Activated CD4-positive, alpha-beta T cell treated with anti-CD3 and anti-CD28 coated beads for 36 hours (primary cell): Measurements from ENCODE around the gene GRID1. TPM values are rescaled to one million over a fixed set of nuclear protein-coding genes. Genes with fewer than 3 reads are reported as not detected.

ENCODE experiments used
- ATAC-seq: fragments of 200-7000 bp; cut with Tn5 transposase; one replicate; pipeline ENCODE4 v1.10.0; 2021; ENCODE audit warnings: mild to moderate bottlenecking, moderate library complexity
- CTCF ChIA-PET: fragments of 350-600 bp; sonication (Branson Sonifier 250); formaldehyde crosslinking; loops from one replicate; lab custom pipeline; 2021; ENCODE audit warnings: antibody characterized with exemption; lab: Charles Lee
- POLR2A ChIA-PET: fragments of 350-600 bp; sonication (Branson Sonifier 250); formaldehyde crosslinking; loops from one replicate; lab custom pipeline; 2021; ENCODE audit warnings: antibody characterized with exemption, inconsistent platforms; lab: Charles Lee
- DNase-seq: peaks from one replicate; pipeline ENCODE4 v3.0.0-alpha.2; 2020
- H3K27ac Mint-ChIP-seq: one replicate; pipeline ENCODE4 v1.8.0; 2021; ENCODE audit warnings: mixed read lengths
- H3K27me3 Mint-ChIP-seq: one replicate; pipeline ENCODE4 v1.8.0; 2021; ENCODE audit warnings: mixed read lengths
- H3K36me3 Mint-ChIP-seq: one replicate; pipeline ENCODE4 v1.8.0; 2021; ENCODE audit warnings: low read depth, mixed read lengths
- H3K4me1 Mint-ChIP-seq: one replicate; pipeline ENCODE4 v1.8.0; 2021; ENCODE audit warnings: mixed read lengths
- H3K4me3 Mint-ChIP-seq: one replicate; pipeline ENCODE4 v1.8.0; 2021; ENCODE audit warnings: mild to moderate bottlenecking, moderate library complexity, mixed read lengths
- H3K9me3 Mint-ChIP-seq: one replicate; pipeline ENCODE4 v1.8.0; 2021; ENCODE audit warnings: low read depth, mixed read lengths
- intact Hi-C, 2 experiments: fragments of 100-400 bp; cut with DNase I in 1 of 2; cut with micrococcal nuclease in 1 of 2; formaldehyde crosslinking; loops; one replicate each; pipeline versions ENCODE4 v1.14.2 to v1.15.1; 2022 to 2024; cut with DNase I, micrococcal nuclease
- total RNA-seq, 2 experiments: library from RNA; stranded (reverse); gene quantifications; one replicate each; pipeline ENCODE4 v1.2.3, GENCODE V29; 2021

The GRID1 gene
- total RNA-seq, 2 experiments from 2014 or later: not detected

DNA sequence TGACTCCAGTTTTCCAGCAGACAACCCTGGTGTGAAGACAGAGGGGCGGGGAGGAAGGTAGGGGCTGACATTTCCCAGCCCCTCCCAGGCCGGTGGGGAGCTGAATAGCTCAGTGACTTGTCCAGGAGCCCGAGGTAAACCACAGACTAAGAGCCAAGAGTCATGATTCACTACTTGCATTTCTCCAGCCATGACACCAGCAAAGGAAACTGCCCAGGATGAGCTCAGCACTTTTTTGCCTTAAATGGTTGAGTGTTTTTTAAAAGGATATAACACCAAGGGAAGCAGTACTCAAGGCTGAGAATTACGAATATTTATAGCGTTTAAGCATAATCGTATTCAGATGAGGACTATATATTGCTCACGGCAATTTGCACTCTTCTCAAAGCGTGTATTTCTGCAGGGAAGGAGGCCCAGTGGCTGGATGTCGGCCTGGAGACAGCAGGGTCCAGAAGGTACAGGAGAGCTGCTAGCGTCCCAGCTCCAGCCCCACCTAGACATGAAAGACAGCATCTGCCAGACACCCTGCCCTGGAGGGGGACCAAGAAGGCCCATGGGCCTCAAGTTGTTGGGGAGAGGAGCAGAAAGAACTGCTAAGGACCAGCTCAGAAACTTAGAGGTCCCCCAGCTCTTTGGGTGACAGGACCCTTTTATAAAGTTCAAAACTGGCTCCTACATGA lies 141.4 kb downstream of the GRID1 start:
- no peak for DNase-seq
- Mint-ChIP-seq H3K27me3 (no peaks in the 10 kb centered on the region), H3K36me3 (no peaks in the 10 kb centered on the region), H3K27ac (no peak overlapping the region), H3K4me3 (no peak overlapping the region), H3K4me1 (no peaks in the 10 kb centered on the region), H3K9me3 (no peaks in the 10 kb centered on the region)
- POLR2A ChIA-PET: no interaction called here
- no peak for ATAC-seq
- CTCF ChIA-PET: interaction anchor here (0.8 kb wide), 1 partner anchor 146 kb away, joined by 3 read pairs; no protein-coding TSS in a partner anchor
- intact Hi-C loops: no loop called here

DNA sequence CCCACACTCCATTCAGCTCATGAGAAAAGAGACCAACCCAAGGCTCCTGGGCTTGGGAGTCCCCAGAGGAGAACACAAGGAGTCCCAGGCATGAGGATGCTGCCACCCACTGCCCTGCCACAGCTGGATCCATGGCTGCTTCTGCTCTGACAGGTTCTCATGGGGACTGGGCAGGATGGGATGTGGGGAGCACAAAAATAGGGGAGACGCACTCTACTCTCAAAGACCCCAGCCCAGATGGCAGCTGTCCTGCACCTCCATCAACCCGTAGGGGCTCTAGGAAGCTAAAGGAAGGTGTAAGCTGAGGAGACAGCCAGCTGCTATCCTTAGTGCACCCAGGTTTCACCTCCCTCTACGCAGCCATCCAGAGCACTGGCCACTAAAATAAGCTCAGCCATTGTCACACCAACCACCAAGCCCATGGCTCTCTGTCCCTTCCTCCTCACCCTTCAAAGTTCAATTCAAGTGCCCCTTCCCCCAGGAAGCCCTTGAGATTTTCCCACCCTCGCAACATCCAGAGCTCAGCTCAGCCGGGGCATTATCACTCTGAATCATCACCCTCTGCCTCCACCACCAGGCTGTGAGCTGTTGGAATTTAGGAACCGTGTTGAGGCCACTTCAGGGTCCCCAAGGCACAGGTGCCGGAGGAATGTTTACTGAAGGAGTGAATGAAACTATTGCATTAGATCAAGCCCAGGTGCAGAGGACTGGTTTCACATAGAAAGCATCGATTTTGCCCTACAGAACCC lies 142.1 kb downstream of the GRID1 start:
- Mint-ChIP-seq H3K9me3 (no peaks in the 10 kb centered on the region), H3K27me3 (no peaks in the 10 kb centered on the region), H3K4me1 (no peaks in the 10 kb centered on the region), H3K36me3 (no peaks in the 10 kb centered on the region), H3K4me3 (no peak overlapping the region), H3K27ac (no peak overlapping the region)
- ATAC-seq (no peak), DNase-seq (no peak)
- intact Hi-C loops: no loop called here
- POLR2A ChIA-PET: no interaction called here
- CTCF ChIA-PET: no interaction called here

DNA sequence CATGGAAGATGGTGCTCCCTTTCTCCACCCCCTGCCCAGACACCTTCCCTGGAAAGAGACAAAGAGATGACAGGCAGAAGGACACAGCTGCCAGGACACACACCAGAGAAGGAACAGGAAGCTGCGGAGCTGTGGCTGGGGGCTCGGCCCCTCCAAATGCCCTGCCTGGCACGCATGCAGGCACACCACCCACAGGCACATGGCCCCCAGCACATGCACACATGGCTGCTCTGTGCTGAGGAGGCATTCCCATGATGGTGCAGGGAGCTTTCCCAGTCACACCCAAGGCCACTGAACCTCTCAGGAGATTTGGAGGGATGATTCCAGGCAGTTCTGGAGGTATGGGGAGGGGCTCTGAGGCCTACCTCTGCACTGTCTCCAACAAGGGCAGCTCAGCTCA lies 143.3 kb downstream of the GRID1 start:
- Mint-ChIP-seq H3K36me3 (no peaks in the 10 kb centered on the region), H3K27ac (no peak overlapping the region), H3K4me1 (no peaks in the 10 kb centered on the region), H3K4me3 (no peak overlapping the region), H3K27me3 (no peaks in the 10 kb centered on the region), H3K9me3 (no peaks in the 10 kb centered on the region)
- DNase-seq (no peak), ATAC-seq (no peak)
- ChIA-PET POLR2A (no interaction called here), CTCF (no interaction called here)
- intact Hi-C loops: no loop called here

DNA sequence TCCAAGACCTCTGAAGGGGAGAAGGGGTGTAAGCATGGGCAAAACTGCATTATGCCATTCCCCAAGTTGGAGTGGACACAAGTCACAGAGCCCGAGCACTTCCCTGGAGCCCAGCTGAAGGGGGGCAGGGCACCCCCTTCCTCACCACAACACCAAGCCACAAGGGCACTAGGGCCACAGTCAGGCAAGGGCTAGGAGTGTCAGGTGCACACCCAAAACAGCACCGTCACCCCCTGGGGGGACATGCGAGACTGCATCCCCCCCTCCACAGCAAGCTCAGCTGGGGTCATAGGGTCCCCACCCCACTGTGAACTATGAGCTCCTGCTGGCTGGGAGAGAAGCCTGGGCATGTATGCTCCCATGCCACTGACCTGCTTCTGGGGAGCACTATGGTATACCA lies 143.9 kb downstream of the GRID1 start:
- ATAC-seq (no peak), DNase-seq (no peak)
- Mint-ChIP-seq H3K36me3 (no peaks in the 10 kb centered on the region), H3K9me3 (no peaks in the 10 kb centered on the region), H3K4me3 (no peak overlapping the region), H3K4me1 (no peaks in the 10 kb centered on the region), H3K27ac (no peak overlapping the region), H3K27me3 (no peaks in the 10 kb centered on the region)
- POLR2A ChIA-PET: no interaction called here
- intact Hi-C loops: no loop called here
- CTCF ChIA-PET: no interaction called here

DNA sequence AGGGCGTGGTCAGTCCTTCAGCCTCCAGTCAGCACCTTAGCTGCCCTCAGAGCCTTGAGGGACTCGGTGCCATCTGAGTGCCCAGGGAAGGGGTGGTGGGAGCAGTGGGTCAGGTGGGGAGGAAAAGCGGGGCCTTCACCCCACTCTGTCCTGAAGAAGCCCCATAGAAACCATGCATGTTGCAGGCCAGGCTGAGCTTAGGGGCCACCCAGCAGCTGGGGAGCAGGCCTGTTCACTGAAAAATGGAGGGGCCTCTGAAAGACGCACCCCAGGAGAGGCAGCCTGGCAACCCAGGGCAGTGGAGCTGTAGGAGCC lies 144.3 kb downstream of the GRID1 start:
- POLR2A ChIA-PET: no interaction called here
- Mint-ChIP-seq H3K9me3 (no peaks in the 10 kb centered on the region), H3K36me3 (no peaks in the 10 kb centered on the region), H3K4me1 (no peaks in the 10 kb centered on the region), H3K4me3 (no peak overlapping the region), H3K27me3 (no peaks in the 10 kb centered on the region), H3K27ac (no peak overlapping the region)
- intact Hi-C loops: no loop called here
- CTCF ChIA-PET: no interaction called here
- no peak for DNase-seq
- ATAC-seq: no peak

DNA sequence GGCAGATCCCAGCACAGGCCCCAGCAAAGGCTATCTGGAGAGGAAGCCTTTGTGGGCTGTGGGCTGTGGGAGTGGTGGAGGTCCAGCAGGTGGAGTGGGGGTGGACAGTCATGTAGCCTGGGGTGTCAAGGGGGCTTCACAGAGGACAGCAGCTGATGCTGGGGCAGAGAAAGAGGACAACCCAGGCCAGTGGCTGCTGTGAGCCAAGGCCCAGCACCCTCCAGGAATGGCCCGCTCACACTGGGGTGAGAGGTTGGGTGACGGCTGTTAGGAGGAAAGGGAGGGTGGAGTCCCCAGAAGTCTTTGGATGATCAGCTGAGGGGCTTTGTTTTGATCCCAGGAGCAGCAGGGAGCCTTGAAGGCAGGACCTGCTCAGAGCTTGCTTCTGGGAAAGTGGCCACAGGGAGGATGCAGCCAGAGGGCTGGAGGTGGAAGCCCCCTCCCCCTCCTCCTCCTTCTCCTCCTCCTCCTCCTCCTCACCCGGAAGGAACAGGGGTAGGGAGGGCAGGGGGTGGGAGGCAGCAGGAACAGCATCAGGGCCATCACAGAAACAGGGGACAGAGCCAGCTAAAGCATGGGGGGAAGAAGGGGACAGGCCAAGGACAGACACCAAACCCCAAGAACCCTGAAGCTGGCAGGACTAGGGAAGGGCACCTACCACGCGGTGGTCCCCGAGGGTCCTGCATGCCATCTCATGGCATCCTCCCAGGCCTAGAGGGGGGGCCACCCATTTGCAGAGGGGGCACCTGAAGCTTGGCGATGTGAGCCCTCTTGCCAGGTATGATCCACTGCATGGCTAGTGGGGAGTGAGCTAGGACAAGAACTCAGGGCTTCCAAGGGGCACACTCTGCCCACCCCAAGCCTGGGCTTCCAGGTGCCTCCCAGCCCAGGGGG lies 144.9 kb downstream of the GRID1 start:
- Mint-ChIP-seq H3K4me1 (no peaks in the 10 kb centered on the region), H3K9me3 (no peaks in the 10 kb centered on the region), H3K27ac (no peak overlapping the region), H3K4me3 (no peak overlapping the region), H3K36me3 (no peaks in the 10 kb centered on the region), H3K27me3 (no peaks in the 10 kb centered on the region)
- ChIA-PET POLR2A (no interaction called here), CTCF (interaction anchor here (0.6 kb wide), 1 partner anchor 19 kb away, joined by 3 read pairs; no protein-coding TSS in a partner anchor)
- intact Hi-C loops: no loop called here
- ATAC-seq: no peak
- no peak for DNase-seq

DNA sequence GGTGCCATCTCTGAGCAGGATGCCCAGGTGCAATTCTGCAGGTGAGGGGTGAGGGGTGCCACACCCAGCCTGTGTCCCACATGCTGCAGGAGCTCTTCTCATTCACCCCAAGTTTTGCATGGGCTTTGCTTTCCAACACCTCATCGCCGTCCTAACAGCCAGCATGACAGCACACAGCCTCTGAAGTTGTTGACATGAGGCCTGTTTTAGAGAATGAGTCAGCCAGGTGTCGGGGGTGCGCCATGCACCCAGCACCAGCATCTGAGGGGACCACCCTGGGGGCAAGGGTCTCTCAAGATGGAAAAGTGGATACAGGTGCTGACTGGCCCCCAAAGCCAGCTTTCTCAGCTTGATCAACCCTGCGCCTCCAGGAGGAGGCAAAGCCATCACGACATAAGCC lies 146.0 kb downstream of the GRID1 start:
- no peak overlapping the region for H3K4me3 Mint-ChIP-seq
- intact Hi-C loops: no loop called here
- ChIA-PET CTCF (interaction anchor here (0.6 kb wide), 1 partner anchor 18 kb away, joined by 3 read pairs; no protein-coding TSS in a partner anchor), POLR2A (no interaction called here)
- H3K36me3 Mint-ChIP-seq: no peaks in the 10 kb centered on the region
- no peaks in the 10 kb centered on the region for H3K4me1 Mint-ChIP-seq
- no peaks in the 10 kb centered on the region for H3K9me3 Mint-ChIP-seq
- ATAC-seq: no peak
- DNase-seq: no peak
- no peaks in the 10 kb centered on the region for H3K27me3 Mint-ChIP-seq
- H3K27ac Mint-ChIP-seq: no peak overlapping the region

DNA sequence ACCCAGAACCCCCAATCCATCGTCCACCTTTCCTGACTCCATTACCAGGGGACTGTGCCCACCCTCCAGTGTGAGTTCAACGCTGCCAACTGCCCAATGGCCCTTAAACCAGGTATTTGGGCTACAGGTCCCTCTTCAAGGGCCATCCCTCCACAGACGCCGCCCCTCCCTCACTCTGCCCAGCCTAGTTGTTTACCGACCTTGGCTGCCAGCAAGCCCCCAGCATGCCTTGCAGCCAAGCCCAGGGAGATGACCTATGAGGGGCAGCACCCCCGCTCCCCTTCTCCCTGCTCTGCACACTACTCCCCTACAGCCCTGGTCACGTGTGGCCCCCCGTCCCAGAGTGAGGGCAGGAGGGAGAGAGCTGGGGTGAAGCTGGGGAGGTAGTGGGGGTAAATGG lies 147.3 kb downstream of the GRID1 start:
- Mint-ChIP-seq H3K4me1 (no peaks in the 10 kb centered on the region), H3K9me3 (no peaks in the 10 kb centered on the region), H3K4me3 (no peak overlapping the region), H3K36me3 (no peaks in the 10 kb centered on the region), H3K27ac (no peak overlapping the region), H3K27me3 (no peaks in the 10 kb centered on the region)
- DNase-seq (no peak), ATAC-seq (no peak)
- intact Hi-C loops: no loop called here
- ChIA-PET POLR2A (no interaction called here), CTCF (no interaction called here)

DNA sequence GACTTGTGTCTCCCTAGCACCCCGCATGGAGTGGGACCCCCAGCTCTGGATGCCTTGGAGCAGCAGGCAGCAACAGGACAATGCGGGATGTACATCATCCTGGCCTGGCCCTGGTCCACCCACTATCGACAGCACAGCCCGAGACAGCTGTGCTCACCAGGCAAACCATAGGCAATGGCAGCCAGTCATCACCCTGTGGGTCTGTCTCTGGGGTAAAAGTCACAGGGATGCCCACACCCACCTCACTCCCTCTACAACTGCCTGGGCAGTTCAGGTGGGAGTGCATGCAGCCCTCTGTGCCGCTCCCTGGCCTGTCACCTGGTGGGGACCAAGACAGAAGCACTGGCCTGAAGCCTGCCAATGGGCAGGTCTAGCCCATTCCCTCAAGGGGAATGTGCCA lies 147.8 kb downstream of the GRID1 start:
- ChIA-PET CTCF (interaction anchor here (0.9 kb wide), 1 partner anchor 32 kb away, joined by 4 read pairs; no protein-coding TSS in a partner anchor), POLR2A (no interaction called here)
- Mint-ChIP-seq H3K4me3 (no peak overlapping the region), H3K27me3 (no peaks in the 10 kb centered on the region), H3K4me1 (no peaks in the 10 kb centered on the region), H3K27ac (no peak overlapping the region), H3K9me3 (no peaks in the 10 kb centered on the region), H3K36me3 (no peaks in the 10 kb centered on the region)
- ATAC-seq (no peak), DNase-seq (no peak)
- intact Hi-C loops: no loop called here

DNA sequence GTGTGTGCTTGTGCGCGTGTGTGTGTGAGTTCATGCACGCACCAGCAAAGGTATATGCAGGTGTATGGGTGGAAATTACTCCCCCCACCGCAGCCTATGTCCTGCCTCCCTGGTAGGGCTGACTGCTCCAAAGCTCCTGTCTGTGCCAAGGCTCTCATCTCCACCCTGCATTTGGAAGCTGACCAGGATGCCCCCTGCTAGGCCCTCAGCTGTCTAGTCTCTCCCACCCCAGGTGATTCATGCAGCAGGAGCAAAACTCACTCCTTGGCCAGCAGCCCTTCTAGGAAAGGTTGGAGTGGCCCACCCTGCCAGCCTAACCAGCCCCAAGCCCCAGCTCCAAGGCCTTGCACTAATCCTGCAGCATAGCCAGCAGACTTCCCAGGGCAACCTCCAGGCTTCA lies 148.4 kb downstream of the GRID1 start:
- Mint-ChIP-seq H3K27ac (no peak overlapping the region), H3K9me3 (no peaks in the 10 kb centered on the region), H3K36me3 (no peaks in the 10 kb centered on the region), H3K27me3 (no peaks in the 10 kb centered on the region), H3K4me3 (no peak overlapping the region), H3K4me1 (no peaks in the 10 kb centered on the region)
- DNase-seq (no peak), ATAC-seq (no peak)
- ChIA-PET POLR2A (interaction anchor here (0.6 kb wide), 1 partner anchor 569 kb away, joined by 3 read pairs; no protein-coding TSS in a partner anchor), CTCF (interaction anchor here (0.9 kb wide), 1 partner anchor 31 kb away, joined by 4 read pairs; no protein-coding TSS in a partner anchor)
- intact Hi-C loops: no loop called here

DNA sequence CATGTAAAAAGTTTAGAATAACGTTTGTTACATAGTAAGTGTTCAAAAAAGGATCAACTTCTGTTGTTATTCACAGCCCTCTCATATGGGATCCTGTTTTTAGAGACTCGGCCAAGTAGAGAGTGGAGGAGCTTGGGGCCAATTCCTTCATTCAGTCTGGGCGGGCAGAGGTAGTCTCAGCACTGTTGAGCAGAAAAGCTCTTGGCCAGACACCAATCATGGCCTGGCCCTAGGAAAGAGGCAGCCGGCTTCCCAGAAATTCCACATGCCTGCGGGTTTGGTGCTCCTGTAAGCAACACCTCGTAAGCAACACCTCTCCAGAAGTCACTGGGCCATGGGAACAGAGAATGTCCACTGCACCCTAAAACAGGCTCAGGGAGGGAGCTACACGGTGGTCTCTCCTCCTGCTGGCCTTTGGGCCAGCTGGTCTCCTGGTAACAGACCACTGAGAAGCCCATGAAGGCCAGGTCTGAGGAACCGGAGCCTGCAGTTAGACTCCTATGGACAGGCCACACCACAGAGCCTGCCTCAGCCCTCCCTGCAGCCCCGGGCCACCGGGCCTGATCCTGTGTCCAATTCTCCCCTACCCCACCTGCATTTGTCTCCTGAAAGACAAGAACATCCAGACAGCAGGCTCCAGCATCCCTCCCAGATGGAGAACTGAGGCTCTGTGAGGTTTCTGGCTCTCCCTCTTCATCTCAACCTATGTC lies 149.1 kb downstream of the GRID1 start:
- POLR2A ChIA-PET: interaction anchor here (0.6 kb wide), 1 partner anchor 569 kb away, joined by 3 read pairs; no protein-coding TSS in a partner anchor
- CTCF ChIA-PET: no interaction called here
- ATAC-seq (no peak), DNase-seq (no peak)
- Mint-ChIP-seq H3K27me3 (no peaks in the 10 kb centered on the region), H3K36me3 (no peaks in the 10 kb centered on the region), H3K27ac (no peak overlapping the region), H3K4me3 (no peak overlapping the region), H3K4me1 (no peaks in the 10 kb centered on the region), H3K9me3 (no peaks in the 10 kb centered on the region)
- intact Hi-C loops: no loop called here
